ENCODE data around the gene PPP1R3D.

PPP1R3D gene

GRCh38 chr20:59940129-59940955 lies at the start of gene PPP1R3D, which contains the start of gene FAM217B:
Gene PPP1R3D (minus strand): TSS chr20:59940305. CDS start chr20:59939931, 374 bp downstream.
Gene FAM217B (plus strand): TSS chr20:59940389. CDS start chr20:59943944, 3,555 bp downstream.
- in situ Hi-C loops (cut with HindIII; ENCODE audit: low pct_unique_long_range_greater_than_20kb, low sequenced_read_pairs), result no loop called here
- TF ChIP-seq JUND (IDR thresholded peaks at IDR 0.05; ENCODE audit: low read depth), result 0 out of 2 replicates have a peak, but pooled peaks have one; percentile 3
- peak; percentile 99 for DNase-seq (ENCODE audit: low read depth in 1 of 2, low spot score in 1 of 2)

GRCh38 chr20:59988141-59988540 lies 48.0 kb upstream of the PPP1R3D start:
- peak; percentile 21 to 76 for DNase-seq (ENCODE audit: low read depth in 1 of 2, low spot score in 1 of 2)
- TF ChIP-seq JUND (IDR thresholded peaks at IDR 0.05; ENCODE audit: low read depth), result no peak; the same call in 1 of the 2 replicates
- in situ Hi-C loops (cut with HindIII; ENCODE audit: low pct_unique_long_range_greater_than_20kb, low sequenced_read_pairs), result no loop called here

- no peak for TF ChIP-seq JUND (IDR thresholded peaks at IDR 0.05; ENCODE audit: low read depth)
- in situ Hi-C loops (cut with HindIII; ENCODE audit: low pct_unique_long_range_greater_than_20kb, low sequenced_read_pairs), result no loop called here
- DNase-seq (ENCODE audit: low read depth in 1 of 2, low spot score in 1 of 2), result no peak
Observed at GRCh38 chr20:59987135-59987534, 47.0 kb upstream of the PPP1R3D start.

GRCh38 chr20:59985864-59986263 lies 45.8 kb upstream of the PPP1R3D start:
- in situ Hi-C loops (cut with HindIII; ENCODE audit: low pct_unique_long_range_greater_than_20kb, low sequenced_read_pairs), result no loop called here
- peak in 1 of 2 experiments; percentile 50 for DNase-seq (ENCODE audit: low read depth in 1 of 2, low spot score in 1 of 2)
- no peak for TF ChIP-seq JUND (IDR thresholded peaks at IDR 0.05; ENCODE audit: low read depth)

- TF ChIP-seq JUND (IDR thresholded peaks at IDR 0.05; ENCODE audit: low read depth), result no peak
- in situ Hi-C loops (cut with HindIII; ENCODE audit: low pct_unique_long_range_greater_than_20kb, low sequenced_read_pairs), result no loop called here
- DNase-seq (ENCODE audit: low read depth in 1 of 2, low spot score in 1 of 2), result no peak
Observed at GRCh38 chr20:59985164-59985563, 45.1 kb upstream of the PPP1R3D start.

GRCh38 chr20:59984541-59984940 lies 44.4 kb upstream of the PPP1R3D start:
- no peak for DNase-seq (ENCODE audit: low read depth in 1 of 2, low spot score in 1 of 2)
- no peak for TF ChIP-seq JUND (IDR thresholded peaks at IDR 0.05; ENCODE audit: low read depth)
- in situ Hi-C loops (cut with HindIII; ENCODE audit: low pct_unique_long_range_greater_than_20kb, low sequenced_read_pairs), result no loop called here

GRCh38 chr20:59983076-59983475 lies 43.0 kb upstream of the PPP1R3D start:
- TF ChIP-seq JUND (IDR thresholded peaks at IDR 0.05; ENCODE audit: low read depth), result no peak
- in situ Hi-C loops (cut with HindIII; ENCODE audit: low pct_unique_long_range_greater_than_20kb, low sequenced_read_pairs), result no loop called here
- no peak for DNase-seq (ENCODE audit: low read depth in 1 of 2, low spot score in 1 of 2)

- TF ChIP-seq JUND (IDR thresholded peaks at IDR 0.05; ENCODE audit: low read depth), result no peak
- in situ Hi-C loops (cut with HindIII; ENCODE audit: low pct_unique_long_range_greater_than_20kb, low sequenced_read_pairs), result no loop called here
- DNase-seq (ENCODE audit: low read depth in 1 of 2, low spot score in 1 of 2), result no peak
Observed at GRCh38 chr20:59977086-59977485, 37.0 kb upstream of the PPP1R3D start.

GRCh38 chr20:59976156-59976782 lies 36.2 kb upstream of the PPP1R3D start:
- in situ Hi-C loops (cut with HindIII; ENCODE audit: low pct_unique_long_range_greater_than_20kb, low sequenced_read_pairs), result no loop called here
- no peak for DNase-seq (ENCODE audit: low read depth in 1 of 2, low spot score in 1 of 2)

GRCh38 chr20:59972037-59972801 lies 32.1 kb upstream of the PPP1R3D start:
- no peak for TF ChIP-seq JUND (IDR thresholded peaks at IDR 0.05; ENCODE audit: low read depth)
- in situ Hi-C loops (cut with HindIII; ENCODE audit: low pct_unique_long_range_greater_than_20kb, low sequenced_read_pairs), result no loop called here
- DNase-seq (ENCODE audit: low read depth in 1 of 2, low spot score in 1 of 2), result no peak

More at GRCh38 chr20:59976156-59976782, 36.2 kb upstream of the PPP1R3D start:
- TF ChIP-seq JUND (IDR thresholded peaks at IDR 0.05; ENCODE audit: low read depth), result no peak

GRCh38 chr20:59971428-59971827 lies 31.3 kb upstream of the PPP1R3D start:
- no peak for TF ChIP-seq JUND (IDR thresholded peaks at IDR 0.05; ENCODE audit: low read depth)
- in situ Hi-C loops (cut with HindIII; ENCODE audit: low pct_unique_long_range_greater_than_20kb, low sequenced_read_pairs), result no loop called here
- DNase-seq (ENCODE audit: low read depth in 1 of 2, low spot score in 1 of 2), result no peak

- in situ Hi-C loops (cut with HindIII; ENCODE audit: low pct_unique_long_range_greater_than_20kb, low sequenced_read_pairs), result no loop called here
- no peak for DNase-seq (ENCODE audit: low read depth in 1 of 2, low spot score in 1 of 2)
Observed at GRCh38 chr20:59966428-59966827, 26.3 kb upstream of the PPP1R3D start.

More at GRCh38 chr20:59966428-59966827, 26.3 kb upstream of the PPP1R3D start:
- no peak for TF ChIP-seq JUND (IDR thresholded peaks at IDR 0.05; ENCODE audit: low read depth)
